Kidney (tissue), 14 donors: ENCODE measurements around the gene MGAT4B. TPM values are rescaled to one million over a fixed set of nuclear protein-coding genes. Genes with fewer than 3 reads are reported as not detected.

Source experiments
- DNase-seq, 5 donors: peaks; one replicate each; pipeline ENCODE4 v3.0.0-alpha.2; 2013 to 2020
- FAIRE-seq: peaks from 2 replicates; lab custom pipeline; 2012; peaks lifted over from hg19 to GRCh38; lab: Jason Lieb, UNC
- H3K27ac ChIP-seq, 2 donors: one replicate each; pipeline ENCODE4 v1.7.0; 2013; ENCODE audit warnings: low read depth in 2 of 2, low read length in 2 of 2, inconsistent platforms in 1 of 2
- H3K27me3 ChIP-seq: one replicate; pipeline ENCODE4 v1.7.1; 2013; ENCODE audit warnings: low read length, inconsistent platforms; ENCODE audit not compliant: control insufficient read depth, insufficient read depth
- H3K36me3 ChIP-seq, 3 donors: one replicate each; pipeline versions ENCODE4 v1.7.0 to v1.7.1; 2013; ENCODE audit warnings: low read length in 3 of 3, control low read depth in 1 of 3, inconsistent platforms in 1 of 3; ENCODE audit not compliant: insufficient read depth in 3 of 3, control insufficient read depth in 2 of 3
- H3K4me1 ChIP-seq, 3 donors: one replicate each; pipeline versions ENCODE4 v1.7.0 to v1.7.1; 2013; ENCODE audit warnings: low read length in 3 of 3, inconsistent platforms in 1 of 3, low read depth in 1 of 3; ENCODE audit not compliant: control insufficient read depth in 2 of 3, insufficient read depth in 2 of 3
- H3K4me3 ChIP-seq, 3 donors: one replicate each; pipeline versions ENCODE4 v1.7.0 to v1.8.1; 2013; ENCODE audit warnings: low read length in 3 of 3, control low read depth in 1 of 3, inconsistent platforms in 1 of 3
- H3K9ac ChIP-seq, 3 donors: one replicate each; pipeline versions ENCODE4 v1.7.0 to v1.7.1; 2013; ENCODE audit warnings: low read length in 3 of 3, control low read depth in 1 of 3, inconsistent platforms in 1 of 3
- H3K9me3 ChIP-seq, 3 donors: one replicate each; pipeline versions ENCODE4 v1.7.0 to v1.7.1; 2013; ENCODE audit warnings: low read length in 3 of 3, control low read depth in 1 of 3, inconsistent platforms in 1 of 3; ENCODE audit not compliant: control insufficient read depth in 2 of 3, insufficient read depth in 1 of 3
- intact Hi-C: fragments of 100-400 bp; cut with DNase I; formaldehyde crosslinking; loops from one replicate; pipeline ENCODE4 v1.11.1; 2022
- polyA plus RNA-seq: library from polyadenylated mRNA; stranded (reverse); fragments of 350-450 nt; fragmentation: Illumina TruSeq; extraction: RNeasy Lipid Tissue Mini Kit (QIAGEN cat#74804); gene quantifications from one replicate; pipeline ENCODE4 v1.2.3, GENCODE V29; 2014; ENCODE audit warnings: low read depth, low replicate concordance; ENCODE audit not compliant: insufficient read depth
- total RNA-seq: library from RNA; stranded (reverse); fragmentation: NEBNext Ultra II Directional; extraction: Animal tissue kit (Norgen Biotek cat#: 25700); gene quantifications from one replicate; pipeline ENCODE4 v1.2.1, GENCODE V29; 2021
- TF ChIP-seq, protein P1 (sequence below): IDR thresholded peaks from 3 replicates; pipeline ENCODE4 v1.5.1; 2012; ENCODE audit warnings: mild to moderate bottlenecking, moderate library complexity, borderline replicate concordance; ENCODE audit not compliant: insufficient read depth; ENCODE audit errors: extremely low read depth
- donor health status: control.
- donor health status: control.
- donor health status: control.
- donor health status: control.
- donor health status: control.
- donor health status: DM: yes; HTN: yes; CAD: no.
- donor health status: Normal renal cell carcinoma (clear cell type).

The MGAT4B gene
- total and polyA plus RNA-seq, 2 donors from 2014 or later: 79.4 to 174 TPM

DNA sequence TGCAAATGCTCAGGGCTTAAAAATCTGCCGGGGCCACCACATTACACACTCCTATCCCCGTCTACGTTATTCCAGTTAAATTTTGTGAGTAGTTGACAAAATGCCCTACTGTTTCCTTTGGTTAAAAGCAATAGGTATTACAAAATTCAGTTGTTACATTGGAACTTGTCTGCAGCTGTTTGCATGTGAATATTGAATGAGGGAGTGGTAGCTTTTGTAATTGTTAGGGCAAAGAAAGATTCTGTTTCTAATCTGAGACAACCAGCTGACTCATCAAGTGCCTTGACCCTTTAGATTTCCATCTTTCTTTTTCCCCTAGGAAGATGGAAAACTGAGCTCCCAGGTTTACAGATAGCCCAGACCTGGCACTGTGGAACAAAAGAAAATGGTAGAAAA is 43.9 kb downstream of the MGAT4B start:
- Histone ChIP-seq H3K4me3 (no peak overlapping the region), H3K36me3 (peaks cover 0 to 3% (median 2%) of the 10 kb centered on the region in 3 donors), H3K9me3 (no peaks in the 10 kb centered on the region), H3K27me3 (no peaks in the 10 kb centered on the region), H3K27ac (no peak overlapping the region), H3K9ac (no peak overlapping the region), H3K4me1 (peaks cover 0 to 42% (median 32%) of the 10 kb centered on the region in 3 donors)
- intact Hi-C loops: no loop called here
- FAIRE-seq (no peak), DNase-seq (no peak)
- TF ChIP-seq, protein P1, sequence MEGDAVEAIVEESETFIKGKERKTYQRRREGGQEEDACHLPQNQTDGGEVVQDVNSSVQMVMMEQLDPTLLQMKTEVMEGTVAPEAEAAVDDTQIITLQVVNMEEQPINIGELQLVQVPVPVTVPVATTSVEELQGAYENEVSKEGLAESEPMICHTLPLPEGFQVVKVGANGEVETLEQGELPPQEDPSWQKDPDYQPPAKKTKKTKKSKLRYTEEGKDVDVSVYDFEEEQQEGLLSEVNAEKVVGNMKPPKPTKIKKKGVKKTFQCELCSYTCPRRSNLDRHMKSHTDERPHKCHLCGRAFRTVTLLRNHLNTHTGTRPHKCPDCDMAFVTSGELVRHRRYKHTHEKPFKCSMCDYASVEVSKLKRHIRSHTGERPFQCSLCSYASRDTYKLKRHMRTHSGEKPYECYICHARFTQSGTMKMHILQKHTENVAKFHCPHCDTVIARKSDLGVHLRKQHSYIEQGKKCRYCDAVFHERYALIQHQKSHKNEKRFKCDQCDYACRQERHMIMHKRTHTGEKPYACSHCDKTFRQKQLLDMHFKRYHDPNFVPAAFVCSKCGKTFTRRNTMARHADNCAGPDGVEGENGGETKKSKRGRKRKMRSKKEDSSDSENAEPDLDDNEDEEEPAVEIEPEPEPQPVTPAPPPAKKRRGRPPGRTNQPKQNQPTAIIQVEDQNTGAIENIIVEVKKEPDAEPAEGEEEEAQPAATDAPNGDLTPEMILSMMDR: no peak

DNA sequence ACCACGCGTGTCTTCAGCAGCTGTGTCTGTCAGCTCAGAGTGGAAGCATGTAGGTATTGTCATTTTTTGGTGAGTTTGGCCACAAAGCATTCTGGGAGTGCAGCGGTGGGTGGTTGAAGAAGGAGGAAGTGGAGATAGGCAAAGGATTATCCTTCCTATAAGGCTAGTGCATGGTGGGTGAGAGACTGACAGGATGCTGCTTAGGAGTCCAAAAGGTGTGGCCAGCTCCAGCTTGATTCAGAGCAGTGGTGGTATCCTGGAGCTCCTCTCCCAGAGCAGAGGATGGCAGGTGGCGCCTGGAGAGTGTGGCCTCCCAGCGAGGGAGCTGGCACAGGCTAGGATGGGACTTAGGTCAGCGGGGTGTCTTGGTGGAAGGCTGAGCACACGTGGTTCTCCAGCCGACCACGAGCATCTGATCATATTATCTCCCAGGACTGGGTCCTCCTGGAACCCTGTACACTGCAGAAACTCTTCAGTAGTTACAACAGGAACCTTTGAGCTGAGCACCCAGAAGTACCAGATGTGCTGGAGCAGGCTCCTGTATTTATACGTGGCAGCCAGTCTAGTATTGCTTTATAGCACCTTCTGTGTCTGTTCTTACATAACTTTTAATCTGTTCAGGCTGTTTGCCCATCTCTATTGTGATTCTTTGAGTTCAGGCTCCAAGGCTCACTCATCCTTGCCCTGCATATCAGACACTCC is 44.4 kb downstream of the MGAT4B start:
- intact Hi-C loops: no loop called here
- H3K9me3 ChIP-seq: no peaks in the 10 kb centered on the region
- no peaks in the 10 kb centered on the region for H3K27me3 ChIP-seq
- H3K27ac ChIP-seq: peak overlapping the region in 1 of 2 donors; percentile 10
- FAIRE-seq: no peak
- H3K9ac ChIP-seq: no peak overlapping the region
- no peak overlapping the region for H3K4me3 ChIP-seq
- H3K4me1 ChIP-seq: peaks cover 0 to 42% (median 32%) of the 10 kb centered on the region in 3 donors
- TF ChIP-seq, protein P1: no peak
- peaks cover 0 to 3% (median 2%) of the 10 kb centered on the region in 3 donors for H3K36me3 ChIP-seq
- DNase-seq: no peak

DNA sequence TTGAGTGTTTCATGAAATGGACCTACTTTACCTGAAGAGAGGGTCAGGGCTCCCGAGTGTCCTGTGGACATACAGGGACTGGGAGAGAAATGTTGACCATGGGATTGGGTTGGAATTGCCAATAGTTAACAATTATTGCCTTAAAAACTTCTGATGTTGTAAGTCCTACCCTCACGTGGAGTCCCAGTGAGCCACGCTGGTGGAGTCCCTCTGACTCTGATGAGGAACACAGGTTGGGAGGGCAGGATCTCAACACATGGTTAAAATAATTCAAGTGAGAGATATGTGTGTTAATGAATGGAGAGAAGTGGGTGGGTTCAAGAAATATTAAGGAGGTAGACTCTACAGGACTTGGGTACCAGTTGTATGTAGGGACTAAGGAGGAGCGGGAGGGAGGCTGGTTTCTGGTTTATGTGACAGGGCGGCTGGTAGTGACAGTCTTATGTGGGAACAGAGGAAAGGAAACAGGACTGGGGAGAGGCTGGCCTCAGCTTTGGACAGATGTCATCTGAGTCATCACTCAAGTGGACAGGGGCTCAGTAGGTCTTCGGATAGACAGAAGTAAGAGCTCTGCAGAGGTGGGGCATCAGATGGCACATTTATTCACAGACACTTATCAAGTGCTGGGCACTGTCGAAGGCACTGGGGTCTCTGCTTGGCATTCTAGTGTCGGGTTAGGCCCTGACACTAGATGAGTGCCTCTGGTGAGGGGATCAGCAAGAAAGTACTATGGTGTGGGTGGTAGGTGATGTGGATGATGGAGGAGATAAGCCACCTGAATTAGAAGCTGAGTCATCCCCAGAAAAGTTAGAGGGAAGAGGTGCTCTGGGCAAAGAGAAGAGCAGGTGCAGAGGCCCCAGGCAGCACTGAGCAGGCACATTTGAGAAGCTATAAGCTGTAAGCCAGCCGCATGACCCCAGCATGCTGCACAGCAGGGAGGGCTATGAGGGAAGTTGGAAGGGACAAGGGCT is 46.8 kb downstream of the MGAT4B start:
- H3K36me3 ChIP-seq: no peaks in the 10 kb centered on the region
- intact Hi-C loops: no loop called here
- TF ChIP-seq, protein P1: no peak
- no peak overlapping the region for H3K9ac ChIP-seq
- H3K9me3 ChIP-seq: no peaks in the 10 kb centered on the region
- H3K4me3 ChIP-seq: no peak overlapping the region
- FAIRE-seq (no peak), DNase-seq (no peak)
- no peaks in the 10 kb centered on the region for H3K27me3 ChIP-seq
- peak overlapping the region in 1 of 2 donors; percentile 68 for H3K27ac ChIP-seq
- H3K4me1 ChIP-seq: peaks cover 3 to 36% (median 23%) of the 10 kb centered on the region in 3 donors
